HG03108 (cell line): ENCODE measurements around the gene DMXL2.
"Not testable (repeated sequence)": the region's sequence is repeated elsewhere in the genome, so short reads cannot be mapped to it uniquely, and the experiment has no call there.

Experiments
- ATAC-seq: cut with Tn5 transposase; IDR thresholded peaks from one replicate; pipeline ENCODE4 v1.9.1; 2021; ENCODE audit warnings: moderate library complexity; ENCODE audit not compliant: unreplicated experiment

DMXL2 gene

DNA sequence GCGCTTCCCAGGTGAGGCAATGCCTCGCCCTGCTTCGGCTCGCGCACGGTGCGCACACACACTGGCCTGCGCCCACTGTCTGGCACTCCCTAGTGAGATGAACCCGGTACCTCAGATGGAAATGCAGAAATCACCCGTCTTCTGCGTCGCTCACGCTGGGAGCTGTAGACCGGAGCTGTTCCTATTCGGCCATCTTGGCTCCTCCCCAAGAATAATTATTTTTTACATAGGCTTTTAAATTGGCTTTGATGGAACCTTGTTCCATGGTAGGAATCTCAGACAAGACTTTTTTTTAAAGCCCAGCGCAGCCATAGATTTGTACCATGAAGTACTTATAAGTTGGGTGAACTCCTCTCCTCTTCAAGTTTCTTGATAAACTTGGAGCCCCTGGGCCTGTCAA is 199.5 kb downstream of the DMXL2 start:
- not testable (repeated sequence) for ATAC-seq

DNA sequence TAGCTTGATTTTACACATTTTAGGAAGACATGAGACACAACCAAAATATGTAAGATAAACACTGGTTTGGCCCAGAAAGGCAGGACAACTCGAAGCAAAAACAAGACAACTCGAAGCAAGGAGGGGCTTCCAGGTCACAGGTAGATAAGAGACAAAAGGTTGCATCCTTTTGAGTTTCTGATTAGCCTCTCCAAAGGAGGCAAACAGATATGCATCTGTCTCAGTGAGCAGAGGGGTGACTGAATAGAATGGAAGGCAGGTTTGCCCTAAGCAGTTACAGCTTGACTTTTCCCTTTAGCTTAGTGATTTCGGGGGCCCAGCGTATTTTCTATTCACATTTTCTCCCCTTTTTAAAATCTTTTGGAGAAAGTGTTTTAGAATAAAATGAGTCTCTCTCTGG is 206.4 kb downstream of the DMXL2 start:
- ATAC-seq = no peak

DNA sequence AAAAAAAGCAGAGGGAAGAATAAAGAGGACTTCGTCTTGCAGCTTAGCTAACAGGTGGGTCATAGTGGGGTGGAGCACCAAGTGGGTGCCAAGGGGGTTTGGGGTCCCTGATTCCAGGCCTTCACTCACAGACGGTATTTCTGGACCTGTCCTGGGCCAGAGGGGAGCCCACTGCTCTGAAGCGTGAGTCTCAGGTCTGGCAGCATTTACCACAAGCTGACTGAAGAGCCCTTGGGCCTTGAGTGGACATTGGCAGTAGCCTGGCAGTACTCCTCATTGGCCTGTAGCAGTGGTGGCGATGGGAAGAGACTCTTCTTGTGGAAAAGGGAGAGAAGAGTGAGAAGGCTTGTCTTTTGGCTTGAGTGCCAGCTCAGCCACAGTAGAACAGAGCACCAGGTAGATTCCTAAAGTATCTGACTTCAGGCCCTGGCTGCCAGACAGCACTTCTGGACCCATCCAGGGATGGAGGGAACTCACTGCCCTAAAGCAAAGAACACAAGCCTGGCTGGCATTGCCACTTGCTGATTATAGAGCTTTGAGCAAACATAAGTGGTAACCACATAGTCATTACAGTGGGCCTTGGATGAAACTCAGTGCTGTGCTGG is 208.2 kb downstream of the DMXL2 start:
- no peak for ATAC-seq

DNA sequence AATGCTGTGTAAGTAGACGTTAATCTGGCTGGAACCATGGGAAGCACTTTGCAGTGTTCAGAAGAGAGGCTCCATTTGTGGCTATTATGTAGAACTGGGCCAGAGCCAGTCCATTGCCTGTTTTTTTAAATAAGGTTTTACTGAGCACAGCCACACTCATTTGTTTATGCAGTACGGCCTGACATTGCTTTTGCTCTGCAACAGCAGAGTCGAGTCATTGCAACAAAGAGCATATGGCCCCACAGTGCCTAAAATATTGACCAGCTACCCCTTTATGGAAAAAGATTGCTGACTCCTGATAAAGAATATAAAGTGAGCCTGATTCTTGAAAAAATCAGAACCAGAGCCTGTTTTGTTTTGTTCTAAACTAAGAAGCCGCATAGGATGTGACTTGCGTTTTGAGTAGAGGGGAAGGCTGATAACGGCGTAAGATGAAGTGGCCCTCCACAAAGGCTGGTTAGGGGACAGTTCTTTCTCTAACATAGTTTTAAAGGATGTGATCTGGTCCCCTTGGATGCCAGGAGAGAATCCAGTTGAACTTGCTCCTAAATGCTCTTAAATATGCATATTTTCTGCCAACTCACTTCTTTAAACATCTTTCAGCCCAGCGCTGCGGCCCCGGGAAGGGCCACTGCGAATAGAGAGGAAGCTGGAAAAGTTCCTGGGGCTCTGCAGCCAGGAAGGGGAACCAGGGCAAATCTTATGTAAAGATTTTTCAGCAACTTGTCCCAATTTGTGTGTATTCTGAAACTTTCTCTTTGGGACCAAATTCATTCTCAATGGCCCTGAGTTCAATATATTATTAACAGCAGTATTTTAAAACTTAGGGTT is 216.7 kb downstream of the DMXL2 start:
- no peak for ATAC-seq

DNA sequence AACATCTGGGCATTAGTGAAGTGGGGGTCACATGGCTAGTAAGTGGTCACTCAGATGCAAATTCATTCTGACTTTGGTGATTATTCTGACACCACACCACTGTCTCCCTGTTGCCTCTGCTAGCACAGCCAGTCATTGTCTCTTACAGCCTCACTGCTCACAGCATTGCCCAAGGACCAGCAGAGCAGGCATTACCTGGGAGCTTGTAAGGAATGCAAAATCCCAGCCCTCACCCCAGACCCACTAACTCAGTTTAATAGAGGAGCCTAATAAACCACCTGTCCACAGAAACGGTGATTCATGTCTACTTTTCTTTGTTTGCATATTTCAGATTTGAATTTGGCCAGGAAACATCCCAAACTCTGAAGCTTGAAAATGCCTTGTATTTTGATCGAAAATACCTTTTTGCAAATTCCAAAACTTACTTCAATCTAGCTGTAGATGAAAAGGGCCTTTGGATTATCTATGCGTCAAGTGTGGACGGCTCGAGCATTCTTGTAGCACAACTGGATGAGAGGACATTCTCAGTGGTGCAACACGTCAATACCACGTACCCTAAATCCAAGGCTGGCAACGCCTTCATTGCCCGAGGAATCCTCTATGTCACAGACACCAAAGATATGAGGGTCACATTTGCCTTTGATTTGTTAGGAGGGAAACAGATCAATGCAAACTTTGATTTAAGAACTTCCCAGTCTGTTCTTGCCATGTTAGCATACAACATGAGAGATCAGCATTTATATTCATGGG is 218.4 kb downstream of the DMXL2 start:
- ATAC-seq = no peak

DNA sequence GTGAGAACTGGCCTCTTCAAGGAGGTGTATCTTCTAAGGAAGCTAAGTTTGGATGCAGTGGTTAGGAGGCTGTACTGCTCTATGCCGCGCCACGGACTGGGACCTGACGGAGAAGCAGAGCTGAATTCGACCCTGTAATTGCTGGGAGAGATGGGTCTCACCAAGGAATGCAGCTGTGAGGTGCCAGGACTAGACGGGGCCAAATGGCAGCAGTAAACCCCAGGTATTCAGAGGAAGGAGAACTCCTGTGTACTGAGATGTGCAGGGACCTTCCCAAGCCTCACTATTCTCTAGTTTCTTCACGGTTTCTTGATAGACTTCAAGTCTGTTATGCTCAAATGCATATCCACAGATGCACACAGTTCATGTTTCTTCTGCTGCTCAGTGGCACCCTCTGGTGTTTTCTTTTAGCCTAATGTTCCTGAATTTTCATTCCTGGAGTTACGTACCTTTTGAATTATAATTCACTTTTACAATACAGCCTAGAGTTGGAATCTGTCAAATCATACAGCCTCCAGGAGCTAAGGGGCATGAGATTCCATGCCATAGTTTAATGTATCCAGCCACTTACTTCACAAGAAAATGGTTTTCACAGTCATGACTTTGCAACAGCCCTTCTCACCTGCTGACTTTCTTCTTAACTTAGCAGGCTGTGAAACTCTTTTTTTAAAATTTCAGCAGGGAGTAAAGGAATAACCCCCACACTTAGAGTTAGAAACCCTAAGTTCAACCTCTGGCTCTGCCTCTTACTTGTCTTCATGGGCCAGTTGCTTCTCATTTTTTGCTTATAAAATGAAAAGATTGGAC is 219.3 kb downstream of the DMXL2 start:
- ATAC-seq = no peak

DNA sequence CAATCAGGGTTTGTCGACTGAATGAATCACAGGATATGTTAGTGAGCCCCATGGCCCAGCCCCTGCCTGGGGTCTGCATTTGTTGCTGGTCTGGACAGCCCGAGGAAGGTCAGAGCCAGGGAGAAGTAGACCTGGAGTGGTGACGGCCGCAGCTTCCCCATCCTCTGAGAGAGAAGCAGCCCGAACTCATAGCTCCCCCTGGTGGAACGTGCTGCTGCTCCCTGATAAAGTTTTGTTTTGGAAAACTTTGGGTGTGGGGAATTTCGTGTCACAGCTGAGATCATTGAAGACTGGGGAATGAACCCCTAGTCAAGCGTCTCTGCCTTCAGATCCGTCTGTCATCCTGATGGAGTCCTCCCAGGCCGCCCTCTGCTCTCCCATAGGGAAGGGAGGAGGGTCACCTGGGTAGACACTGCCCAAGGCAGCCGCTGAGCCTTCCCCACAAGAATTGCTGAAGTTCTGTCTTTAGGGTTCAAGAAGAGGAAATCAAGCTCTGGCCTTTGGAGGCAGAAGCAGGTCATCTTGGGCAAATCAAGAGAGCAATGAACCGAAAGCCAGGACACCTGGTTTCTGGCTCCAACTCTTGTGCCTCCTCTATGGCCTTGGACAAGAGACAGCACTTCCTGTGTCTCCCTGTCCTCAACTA is 220.6 kb downstream of the DMXL2 start:
- ATAC-seq = no peak

DNA sequence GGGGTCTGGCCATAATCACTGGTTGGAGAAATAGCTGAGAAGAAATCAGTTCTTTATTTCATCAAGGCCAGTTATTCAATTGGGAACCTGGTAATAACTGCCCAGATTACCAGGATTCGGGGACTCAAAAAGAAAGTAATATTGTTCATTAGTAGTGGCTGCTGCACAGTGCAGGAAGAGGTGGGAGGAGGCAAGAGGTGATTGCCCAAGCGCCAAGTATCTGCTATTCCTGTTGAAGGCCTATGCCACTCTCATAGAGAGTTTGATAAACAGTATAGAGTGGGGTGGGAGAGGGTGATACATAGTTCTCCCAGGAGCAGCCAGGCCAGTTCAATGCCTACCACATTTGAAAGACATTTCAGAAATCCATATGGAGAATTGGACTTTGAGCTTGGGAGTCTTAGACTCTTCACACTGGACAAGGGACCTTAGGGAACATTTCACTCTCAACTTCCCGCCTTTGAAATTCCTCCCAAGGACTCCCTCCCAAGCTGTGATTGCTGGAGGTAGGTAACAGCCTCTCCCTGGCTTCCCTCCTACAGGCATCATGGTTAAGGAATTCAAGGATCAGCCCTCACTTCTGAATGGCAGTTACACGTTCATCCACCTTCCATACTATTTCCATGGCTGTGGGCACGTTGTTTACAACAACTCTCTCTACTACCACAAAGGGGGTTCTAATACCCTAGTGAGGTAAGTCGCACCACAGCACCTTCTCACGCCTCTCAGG is 221.4 kb downstream of the DMXL2 start:
- no peak for ATAC-seq

DNA sequence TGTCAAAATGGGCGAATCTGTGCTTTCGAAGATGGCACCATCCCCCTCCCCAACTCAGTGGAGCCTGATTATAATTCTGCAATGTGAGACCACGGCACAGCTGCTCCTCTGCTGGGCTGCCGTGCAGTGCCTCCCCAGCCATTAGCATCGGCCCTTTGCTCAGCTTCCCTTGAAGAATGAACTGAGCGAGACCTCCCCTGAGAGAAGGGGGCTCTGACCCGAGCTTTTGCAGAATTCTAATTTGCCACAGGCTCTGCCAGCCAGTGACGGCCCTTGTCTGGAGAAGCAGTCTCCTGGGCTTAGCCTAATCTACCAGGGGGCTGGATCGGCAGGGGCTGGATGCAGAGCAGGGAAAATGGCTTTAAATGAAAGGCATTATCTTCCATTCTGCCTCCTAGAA is 223.9 kb downstream of the DMXL2 start:
- no peak for ATAC-seq
